ENCODE measurements around the gene ZNF488.

ZNF488 gene

DNA sequence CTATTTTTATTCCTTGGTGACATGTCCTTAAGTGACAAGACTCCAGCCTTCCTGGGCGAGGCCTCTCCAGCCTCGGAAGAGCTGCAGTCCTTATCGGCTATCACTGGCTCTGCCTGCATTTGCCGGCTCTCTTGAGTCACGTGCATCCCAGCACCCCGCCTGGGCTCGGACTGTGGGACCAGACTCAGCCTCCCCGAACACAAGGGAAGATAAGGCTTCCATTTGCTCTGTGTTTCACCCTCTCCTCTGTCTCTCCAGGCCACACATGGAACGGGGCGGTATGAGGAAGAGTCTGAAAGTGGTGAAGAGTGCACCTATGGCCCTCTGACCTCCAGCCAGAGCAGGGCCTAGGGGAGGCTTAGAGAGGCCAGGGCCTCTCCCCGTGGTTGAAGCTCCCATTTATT lies 57.2 kb downstream of the ZNF488 start:
- TF ChIP-seq, protein P1, sequence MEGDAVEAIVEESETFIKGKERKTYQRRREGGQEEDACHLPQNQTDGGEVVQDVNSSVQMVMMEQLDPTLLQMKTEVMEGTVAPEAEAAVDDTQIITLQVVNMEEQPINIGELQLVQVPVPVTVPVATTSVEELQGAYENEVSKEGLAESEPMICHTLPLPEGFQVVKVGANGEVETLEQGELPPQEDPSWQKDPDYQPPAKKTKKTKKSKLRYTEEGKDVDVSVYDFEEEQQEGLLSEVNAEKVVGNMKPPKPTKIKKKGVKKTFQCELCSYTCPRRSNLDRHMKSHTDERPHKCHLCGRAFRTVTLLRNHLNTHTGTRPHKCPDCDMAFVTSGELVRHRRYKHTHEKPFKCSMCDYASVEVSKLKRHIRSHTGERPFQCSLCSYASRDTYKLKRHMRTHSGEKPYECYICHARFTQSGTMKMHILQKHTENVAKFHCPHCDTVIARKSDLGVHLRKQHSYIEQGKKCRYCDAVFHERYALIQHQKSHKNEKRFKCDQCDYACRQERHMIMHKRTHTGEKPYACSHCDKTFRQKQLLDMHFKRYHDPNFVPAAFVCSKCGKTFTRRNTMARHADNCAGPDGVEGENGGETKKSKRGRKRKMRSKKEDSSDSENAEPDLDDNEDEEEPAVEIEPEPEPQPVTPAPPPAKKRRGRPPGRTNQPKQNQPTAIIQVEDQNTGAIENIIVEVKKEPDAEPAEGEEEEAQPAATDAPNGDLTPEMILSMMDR (IDR thresholded peaks at IDR 0.05; ENCODE audit: insufficient read depth, missing control alignments): no peak
- FAIRE-seq: no peak
- no peak for DNase-seq (ENCODE audit: insufficient read length, low spot score)

DNA sequence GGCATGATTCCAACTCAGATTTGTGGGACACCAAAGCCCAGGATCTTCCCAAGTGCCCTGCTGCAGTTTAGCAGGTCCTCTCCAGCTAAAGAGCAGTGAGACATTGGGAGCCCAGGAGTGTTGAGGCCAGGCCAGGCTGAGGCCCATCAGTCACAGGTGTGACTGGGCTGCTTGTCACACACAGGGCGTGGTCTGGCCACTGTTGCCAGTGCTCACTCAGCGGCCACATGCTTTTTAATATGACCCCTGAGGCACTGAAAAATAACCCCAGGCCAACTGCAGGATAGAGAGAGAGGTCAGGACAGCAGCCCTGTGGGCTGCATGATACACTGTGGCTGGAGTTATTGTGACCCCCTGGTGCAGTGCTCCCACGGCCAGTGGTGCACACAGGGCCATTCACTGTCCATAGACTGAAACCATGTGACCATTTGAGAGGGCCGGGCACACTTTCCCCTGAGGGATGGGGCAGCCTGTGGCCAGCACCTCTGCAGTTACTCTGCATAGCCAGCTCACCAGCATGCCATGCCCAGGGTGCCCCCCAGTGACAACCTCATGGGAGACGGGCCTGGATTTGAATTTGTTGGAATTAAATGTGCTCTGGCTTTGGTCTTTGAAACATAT lies 57.7 kb downstream of the ZNF488 start:
- TF ChIP-seq, protein P1 (IDR thresholded peaks at IDR 0.05; ENCODE audit: insufficient read depth, missing control alignments): no peak
- DNase-seq (ENCODE audit: insufficient read length, low spot score) (no peak), FAIRE-seq (no peak)

DNA sequence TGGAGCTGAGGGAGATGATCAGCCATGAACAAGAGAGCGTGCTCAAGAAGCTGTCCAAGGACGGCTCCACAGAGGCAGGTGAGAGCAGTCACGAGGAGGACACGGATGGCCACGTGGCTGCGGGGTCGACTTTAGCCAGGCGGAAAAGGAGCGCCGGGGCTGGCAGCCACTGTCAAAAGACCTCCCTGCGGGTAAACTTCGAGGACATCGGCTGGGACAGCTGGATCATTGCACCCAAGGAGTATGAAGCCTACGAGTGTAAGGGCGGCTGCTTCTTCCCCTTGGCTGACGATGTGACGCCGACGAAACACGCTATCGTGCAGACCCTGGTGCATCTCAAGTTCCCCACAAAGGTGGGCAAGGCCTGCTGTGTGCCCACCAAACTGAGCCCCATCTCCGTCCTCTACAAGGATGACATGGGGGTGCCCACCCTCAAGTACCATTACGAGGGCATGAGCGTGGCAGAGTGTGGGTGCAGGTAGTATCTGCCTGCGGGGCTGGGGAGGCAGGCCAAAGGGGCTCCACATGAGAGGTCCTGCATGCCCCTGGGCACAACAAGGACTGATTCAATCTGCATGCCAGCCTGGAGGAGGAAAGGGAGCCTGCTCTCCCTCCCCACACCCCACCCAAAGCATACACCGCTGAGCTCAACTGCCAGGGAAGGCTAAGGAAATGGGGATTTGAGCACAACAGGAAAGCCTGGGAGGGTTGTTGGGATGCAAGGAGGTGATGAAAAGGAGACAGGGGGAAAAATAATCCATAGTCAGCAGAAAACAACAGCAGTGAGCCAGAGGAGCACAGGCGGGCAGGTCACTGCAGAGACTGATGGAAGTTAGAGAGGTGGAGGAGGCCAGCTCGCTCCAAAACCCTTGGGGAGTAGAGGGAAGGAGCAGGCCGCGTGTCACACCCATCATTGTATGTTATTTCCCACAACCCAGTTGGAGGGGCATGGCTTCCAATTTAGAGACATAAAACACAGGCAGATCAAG lies 58.5 kb downstream of the ZNF488 start:
- FAIRE-seq (no peak), DNase-seq (ENCODE audit: insufficient read length, low spot score) (no peak)
- TF ChIP-seq, protein P1 (IDR thresholded peaks at IDR 0.05; ENCODE audit: insufficient read depth, missing control alignments): no peak

DNA sequence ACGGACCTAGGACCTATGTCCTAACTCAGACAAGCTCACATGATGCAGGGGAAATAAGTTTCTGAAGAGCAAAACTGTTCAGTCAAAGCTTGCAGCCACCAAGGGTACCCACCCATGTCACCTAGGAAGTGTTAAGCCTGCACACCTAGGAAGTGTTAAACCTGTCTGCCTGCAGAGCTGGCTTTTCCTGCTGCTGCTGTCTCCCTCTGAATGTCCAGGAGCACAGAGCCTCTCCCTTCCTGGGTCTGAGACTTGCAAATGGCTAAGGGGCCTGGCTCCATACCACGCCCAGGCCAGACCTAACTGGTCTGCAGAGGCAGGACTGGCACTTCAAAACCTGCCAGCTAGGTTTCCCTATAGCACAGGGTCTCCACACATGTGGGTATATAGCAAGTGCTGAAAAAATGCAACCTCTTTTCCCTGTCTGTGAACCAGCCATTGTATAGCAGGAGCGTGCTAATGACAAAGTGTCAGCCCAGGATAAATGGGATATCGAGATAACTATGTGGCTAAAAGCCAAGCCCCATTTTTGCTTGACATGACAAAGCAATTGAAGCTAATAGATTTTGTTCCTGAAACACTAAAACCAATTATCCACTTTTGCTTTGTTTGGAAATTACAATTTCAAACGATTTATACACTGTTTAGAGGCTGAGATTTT lies 60.3 kb downstream of the ZNF488 start:
- FAIRE-seq: no peak
- TF ChIP-seq, protein P1 (IDR thresholded peaks at IDR 0.05; ENCODE audit: insufficient read depth, missing control alignments): no peak
- DNase-seq (ENCODE audit: insufficient read length, low spot score): no peak

DNA sequence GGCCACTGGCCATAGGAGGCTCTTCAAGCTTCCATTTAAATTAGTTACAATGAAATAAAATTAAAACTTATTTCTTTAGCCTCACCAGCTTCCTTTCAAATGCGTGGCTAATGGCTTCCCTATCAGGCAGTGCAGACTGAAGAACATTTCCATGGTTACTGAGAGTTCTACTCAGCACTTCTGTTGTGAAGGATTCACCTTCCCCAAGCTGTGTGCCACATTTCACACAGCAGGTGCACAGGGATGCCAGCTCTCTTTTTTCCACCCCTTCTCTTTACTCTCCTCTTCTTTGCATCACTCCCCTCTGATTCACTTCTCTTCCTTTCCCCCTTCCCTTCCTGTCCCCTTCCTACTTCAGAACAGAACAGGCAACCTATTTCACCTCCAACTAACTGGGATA lies 61.0 kb downstream of the ZNF488 start:
- DNase-seq (ENCODE audit: insufficient read length, low spot score) (no peak), FAIRE-seq (no peak)
- TF ChIP-seq, protein P1 (IDR thresholded peaks at IDR 0.05; ENCODE audit: insufficient read depth, missing control alignments): no peak

DNA sequence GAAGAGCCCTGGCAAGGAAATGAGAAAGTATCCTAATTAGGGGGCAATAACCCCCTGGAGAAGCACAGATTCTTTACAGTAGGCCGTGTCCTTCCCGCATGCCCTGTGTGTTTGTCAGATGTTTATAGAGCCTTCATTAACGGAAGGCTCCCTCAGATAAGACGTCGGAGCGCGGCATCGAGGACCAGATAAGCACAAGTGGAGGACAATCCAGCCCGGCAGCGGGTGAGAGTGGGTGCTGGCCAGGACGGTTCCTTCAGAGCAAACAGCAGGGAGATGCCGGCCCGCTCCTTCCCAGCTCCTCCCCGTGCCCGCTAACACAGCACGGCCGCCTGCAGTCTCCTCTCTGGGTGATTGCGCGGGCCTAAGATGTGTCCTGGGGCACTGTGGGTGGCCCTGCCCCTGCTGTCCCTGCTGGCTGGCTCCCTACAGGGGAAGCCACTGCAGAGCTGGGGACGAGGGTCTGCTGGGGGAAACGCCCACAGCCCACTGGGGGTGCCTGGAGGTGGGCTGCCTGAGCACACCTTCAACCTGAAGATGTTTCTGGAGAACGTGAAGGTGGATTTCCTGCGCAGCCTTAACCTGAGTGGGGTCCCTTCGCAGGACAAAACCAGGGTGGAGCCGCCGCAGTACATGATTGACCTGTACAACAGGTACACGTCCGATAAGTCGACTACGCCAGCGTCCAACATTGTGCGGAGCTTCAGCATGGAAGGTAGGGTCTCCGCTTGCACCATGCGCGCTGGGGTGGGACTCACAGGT lies 61.6 kb downstream of the ZNF488 start, which contains the start of gene GDF2:
Gene GDF2 (plus strand): TSS at position 155 of the 762 bp plus-strand sequence. CDS start 215 bp downstream, at position 370.
- DNase-seq (ENCODE audit: insufficient read length, low spot score) (no peak), FAIRE-seq (no peak)
- TF ChIP-seq, protein P1 (IDR thresholded peaks at IDR 0.05; ENCODE audit: insufficient read depth, missing control alignments): no peak

Data from D721Med (cell line).